22Rv1 (cell line): Measurements from ENCODE around the gene RPL13A.

Source experiments
- ZFX ChIP-seq: fragments of 450-650 bp; IDR thresholded peaks from 2 replicates; pipeline ENCODE4 v1.6.1; 2017; ENCODE audit warnings: antibody characterized with exemption, borderline replicate concordance
- TF ChIP-seq, protein P1 (sequence below): fragments of 450-650 bp; IDR thresholded peaks from 2 replicates; pipeline ENCODE4 v1.5.1; 2017; ENCODE audit warnings: mild to moderate bottlenecking

DNA sequence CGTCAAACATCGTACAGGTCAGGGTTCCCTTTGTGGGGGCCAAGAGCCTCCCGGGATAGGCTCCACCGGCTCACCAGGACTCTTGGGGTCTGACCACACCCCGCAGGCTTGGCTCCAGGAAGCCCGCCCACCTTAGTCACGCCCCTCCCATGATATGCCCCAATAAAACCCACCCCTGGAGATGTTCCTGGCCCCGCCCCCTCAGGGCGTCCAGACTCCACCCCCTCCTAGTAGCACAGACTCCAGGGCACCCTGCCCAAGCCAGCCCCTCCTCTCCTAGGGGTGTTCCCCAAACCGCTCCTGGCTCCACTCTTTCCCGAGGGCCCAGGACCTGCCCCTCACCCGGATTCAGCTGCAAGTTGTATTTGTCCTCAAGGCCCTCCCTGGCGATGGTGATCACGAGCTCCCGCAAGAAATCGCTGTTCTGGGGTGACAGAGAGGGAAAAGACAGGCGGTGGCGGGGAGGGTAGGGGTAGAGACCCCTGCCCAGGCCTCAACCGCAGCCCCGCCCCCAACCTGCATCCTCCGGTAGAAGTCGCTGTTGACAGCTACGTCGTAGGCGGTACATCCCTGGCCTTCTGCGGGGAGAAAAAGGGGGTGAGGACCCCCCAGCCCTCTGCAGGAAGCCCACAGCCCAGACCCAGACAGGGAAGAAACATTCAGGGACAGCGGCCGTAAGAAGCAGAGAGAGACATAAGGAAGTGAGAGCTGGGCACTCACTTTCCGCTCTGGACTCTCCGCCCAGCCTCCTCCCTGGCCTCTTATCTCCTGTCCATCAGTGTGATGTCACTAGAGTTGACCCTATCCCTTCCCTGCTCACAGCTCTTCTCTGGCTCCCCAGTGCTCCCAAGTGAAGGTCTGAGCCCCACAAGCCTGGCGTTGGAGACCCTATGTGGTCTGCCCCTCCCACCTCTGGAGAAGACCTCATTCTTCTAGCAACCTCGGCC, 39.6 kb upstream of the RPL13A start:
- TF ChIP-seq, protein P1, sequence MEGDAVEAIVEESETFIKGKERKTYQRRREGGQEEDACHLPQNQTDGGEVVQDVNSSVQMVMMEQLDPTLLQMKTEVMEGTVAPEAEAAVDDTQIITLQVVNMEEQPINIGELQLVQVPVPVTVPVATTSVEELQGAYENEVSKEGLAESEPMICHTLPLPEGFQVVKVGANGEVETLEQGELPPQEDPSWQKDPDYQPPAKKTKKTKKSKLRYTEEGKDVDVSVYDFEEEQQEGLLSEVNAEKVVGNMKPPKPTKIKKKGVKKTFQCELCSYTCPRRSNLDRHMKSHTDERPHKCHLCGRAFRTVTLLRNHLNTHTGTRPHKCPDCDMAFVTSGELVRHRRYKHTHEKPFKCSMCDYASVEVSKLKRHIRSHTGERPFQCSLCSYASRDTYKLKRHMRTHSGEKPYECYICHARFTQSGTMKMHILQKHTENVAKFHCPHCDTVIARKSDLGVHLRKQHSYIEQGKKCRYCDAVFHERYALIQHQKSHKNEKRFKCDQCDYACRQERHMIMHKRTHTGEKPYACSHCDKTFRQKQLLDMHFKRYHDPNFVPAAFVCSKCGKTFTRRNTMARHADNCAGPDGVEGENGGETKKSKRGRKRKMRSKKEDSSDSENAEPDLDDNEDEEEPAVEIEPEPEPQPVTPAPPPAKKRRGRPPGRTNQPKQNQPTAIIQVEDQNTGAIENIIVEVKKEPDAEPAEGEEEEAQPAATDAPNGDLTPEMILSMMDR, result no peak
- no peak for TF ChIP-seq ZFX
